ENCODE data around the gene SLC1A7.

DNA sequence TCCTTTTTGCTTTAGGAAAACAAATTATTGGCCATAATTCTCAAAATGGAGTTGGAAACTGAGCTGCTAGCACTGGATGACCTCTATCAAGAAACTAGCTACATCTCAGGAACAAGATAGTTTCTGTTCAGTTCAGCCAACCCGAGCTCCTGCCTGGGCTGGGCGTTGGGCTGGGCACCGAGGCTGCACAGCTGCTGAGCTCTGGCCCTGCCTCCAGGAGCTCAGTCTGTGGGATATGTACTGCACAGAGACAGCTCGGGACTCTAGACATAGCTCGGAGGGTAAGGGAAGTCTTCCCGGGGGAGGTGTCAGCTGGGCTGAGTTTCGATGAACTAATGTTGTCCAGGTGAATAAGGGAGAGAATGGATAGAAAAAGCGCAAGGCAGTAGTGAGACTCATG, 24.5 kb upstream of the SLC1A7 start:
- TF ChIP-seq, protein P1, sequence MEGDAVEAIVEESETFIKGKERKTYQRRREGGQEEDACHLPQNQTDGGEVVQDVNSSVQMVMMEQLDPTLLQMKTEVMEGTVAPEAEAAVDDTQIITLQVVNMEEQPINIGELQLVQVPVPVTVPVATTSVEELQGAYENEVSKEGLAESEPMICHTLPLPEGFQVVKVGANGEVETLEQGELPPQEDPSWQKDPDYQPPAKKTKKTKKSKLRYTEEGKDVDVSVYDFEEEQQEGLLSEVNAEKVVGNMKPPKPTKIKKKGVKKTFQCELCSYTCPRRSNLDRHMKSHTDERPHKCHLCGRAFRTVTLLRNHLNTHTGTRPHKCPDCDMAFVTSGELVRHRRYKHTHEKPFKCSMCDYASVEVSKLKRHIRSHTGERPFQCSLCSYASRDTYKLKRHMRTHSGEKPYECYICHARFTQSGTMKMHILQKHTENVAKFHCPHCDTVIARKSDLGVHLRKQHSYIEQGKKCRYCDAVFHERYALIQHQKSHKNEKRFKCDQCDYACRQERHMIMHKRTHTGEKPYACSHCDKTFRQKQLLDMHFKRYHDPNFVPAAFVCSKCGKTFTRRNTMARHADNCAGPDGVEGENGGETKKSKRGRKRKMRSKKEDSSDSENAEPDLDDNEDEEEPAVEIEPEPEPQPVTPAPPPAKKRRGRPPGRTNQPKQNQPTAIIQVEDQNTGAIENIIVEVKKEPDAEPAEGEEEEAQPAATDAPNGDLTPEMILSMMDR (IDR thresholded peaks at IDR 0.05): no peak
- TF ChIP-seq POLR2A (IDR thresholded peaks at IDR 0.05) (no peak), EP300 (IDR thresholded peaks at IDR 0.05) (no peak), POLR2AphosphoS5 (IDR thresholded peaks at IDR 0.05) (no peak)

Measured in sigmoid colon (tissue), 4 donors.